SK-N-SH (cell line): ENCODE measurements around the gene MRPL44. TPM values are rescaled to one million over a fixed set of nuclear protein-coding genes. Genes with fewer than 3 reads are reported as not detected.

ENCODE experiments used
- CTCF ChIA-PET: fragments of 300-600, 350-600 bp; formaldehyde crosslinking; extraction: SDS; loops from one replicate; lab custom pipeline; 2021; lab: Yijun Ruan, JAX
- POLR2A ChIA-PET: fragments of 350-600 bp; sonication (Branson Sonifier 250); formaldehyde crosslinking; extraction: SDS; loops from one replicate; lab custom pipeline; 2020; ENCODE audit warnings: antibody characterized with exemption, inconsistent platforms; lab: Yijun Ruan, JAX
- DNase-seq: peaks from one replicate; pipeline ENCODE4 v3.0.0; 2012
- H2AFZ ChIP-seq: fragments of 200-600 bp; sonication (generic); 2 replicates; pipeline ENCODE4 v1.8.1; 2016; ENCODE audit warnings: antibody characterized with exemption, mild to moderate bottlenecking, low read depth
- H3F3A ChIP-seq: fragments of 200-600 bp; sonication (generic); replicated peaks from 2 replicates; pipeline ENCODE3; 2016; ENCODE audit warnings: antibody characterized with exemption, mild to moderate bottlenecking; ENCODE audit not compliant: insufficient read depth
- H3K27ac ChIP-seq, 2 experiments: fragments of 200-500 bp in 1 of 2; fragments of 200-600 bp in 1 of 2; sonication (Bioruptor generic) in 1 of 2; sonication (generic), shearing (Covaris generic) in 1 of 2; 2 replicates each; pipeline versions ENCODE4 v1.5.1 to v1.6.1; 2014 to 2016; ENCODE audit warnings: low read depth in 2 of 2, inconsistent platforms in 1 of 2, low read length in 1 of 2, mild to moderate bottlenecking in 1 of 2, mixed read lengths in 1 of 2
- H3K27me3 ChIP-seq: fragments of 200-600 bp; sonication (generic), shearing (Covaris generic); 2 replicates; pipeline ENCODE4 v1.6.1; 2016; ENCODE audit warnings: mixed run types; ENCODE audit not compliant: insufficient read depth
- H3K36me3 ChIP-seq, 2 experiments: fragments of 200-500 bp in 1 of 2; fragments of 200-600 bp in 1 of 2; sonication (Bioruptor generic) in 1 of 2; sonication (generic) in 1 of 2; replicated peaks in 1 of 2; 2 replicates each; pipeline versions ENCODE3 to v1.5.1; 2014 to 2016; ENCODE audit warnings: low read length in 1 of 2, mild to moderate bottlenecking in 1 of 2; ENCODE audit not compliant: insufficient read depth in 2 of 2, control insufficient read depth in 1 of 2
- H3K4me1 ChIP-seq, 2 experiments: fragments of 200-500 bp in 1 of 2; fragments of 200-600 bp in 1 of 2; sonication (Bioruptor generic) in 1 of 2; sonication (generic), shearing (Covaris generic) in 1 of 2; 2 replicates each; pipeline versions ENCODE4 v1.5.1 to v1.6.1; 2014 to 2016; ENCODE audit warnings: low read depth in 1 of 2, low read length in 1 of 2, mixed run types in 1 of 2; ENCODE audit not compliant: insufficient read depth in 2 of 2, control insufficient read depth in 1 of 2
- H3K4me2 ChIP-seq: fragments of 200-600 bp; sonication (generic), shearing (Covaris generic); 2 replicates; pipeline ENCODE4 v1.6.1; 2017; ENCODE audit warnings: mixed run types
- H3K4me3 ChIP-seq, 2 experiments: fragments of 200-500 bp in 1 of 2; fragments of 200-600 bp in 1 of 2; sonication (Bioruptor generic) in 1 of 2; sonication (generic), shearing (Covaris generic) in 1 of 2; 2 replicates each; pipeline versions ENCODE4 v1.5.1 to v1.8.1; 2014 to 2016; ENCODE audit warnings: low read depth in 2 of 2, inconsistent platforms in 1 of 2, low read length in 1 of 2, mild to moderate bottlenecking in 1 of 2, mixed read lengths in 1 of 2, moderate library complexity in 1 of 2
- H3K79me2 ChIP-seq: fragments of 200-600 bp; sonication (generic); 2 replicates; pipeline ENCODE4 v1.8.1; 2017; ENCODE audit warnings: mild to moderate bottlenecking; ENCODE audit not compliant: insufficient read depth
- H3K9ac ChIP-seq: fragments of 200-600 bp; sonication (generic); 2 replicates; pipeline ENCODE4 v1.6.1; 2017; ENCODE audit warnings: mixed run types
- H3K9me2 ChIP-seq: fragments of 200-600 bp; sonication (generic); 2 replicates; pipeline ENCODE4 v1.6.1; 2017; ENCODE audit warnings: mixed run types
- H3K9me3 ChIP-seq: fragments of 200-600 bp; sonication (generic); 2 replicates; pipeline ENCODE4 v1.6.1; 2017; ENCODE audit warnings: mixed run types, mild to moderate bottlenecking, moderate library complexity
- H4K20me1 ChIP-seq: fragments of 200-600 bp; sonication (generic); 2 replicates; pipeline ENCODE4 v1.6.1; 2017; ENCODE audit warnings: mild to moderate bottlenecking, mixed run types; ENCODE audit not compliant: insufficient read depth
- CTCF ChIP-seq: fragments of 200-600 bp; sonication (generic); IDR thresholded peaks from 2 replicates; pipeline ENCODE4 v1.6.1; 2017; ENCODE audit warnings: antibody characterized with exemption, mild to moderate bottlenecking, moderate library complexity
- EP300 ChIP-seq, 2 experiments: IDR thresholded peaks; 2 replicates each; pipeline versions ENCODE4 v1.4.0 to v1.6.1; 2012; ENCODE audit warnings: borderline replicate concordance in 1 of 2, low read depth in 1 of 2, low read length in 1 of 2
- FOSL2 ChIP-seq: IDR thresholded peaks from 2 replicates; pipeline ENCODE4 v1.4.0; 2012; ENCODE audit warnings: low read depth, mild to moderate bottlenecking, moderate library complexity, borderline replicate concordance
- FOXJ3 ChIP-seq: sonication (generic); formaldehyde crosslinking; IDR thresholded peaks from 2 replicates; pipeline ENCODE4 v1.5.1; 2020; ENCODE audit warnings: mild to moderate bottlenecking, missing genetic modification reagents
- MAX ChIP-seq: IDR thresholded peaks from 2 replicates; pipeline ENCODE4 v1.4.0; 2012; ENCODE audit warnings: low read depth
- MXI1 ChIP-seq: IDR thresholded peaks from 2 replicates; pipeline ENCODE4 v1.6.1; 2012; ENCODE audit warnings: mild to moderate bottlenecking, low read depth, low read length, improper control_type of control experiment
- PBX3 ChIP-seq: IDR thresholded peaks from 2 replicates; pipeline ENCODE4; 2012
- POLR2AphosphoS5 ChIP-seq: IDR thresholded peaks from 2 replicates; pipeline ENCODE4 v1.6.1; 2012; ENCODE audit warnings: low read depth, low read length
- RAD21 ChIP-seq: IDR thresholded peaks from 2 replicates; pipeline ENCODE4 v1.6.1; 2012; ENCODE audit warnings: mild to moderate bottlenecking, low read length
- REST ChIP-seq: IDR thresholded peaks from 2 replicates; pipeline ENCODE4 v1.6.1; 2012; ENCODE audit warnings: mild to moderate bottlenecking, low read depth, low read length, moderate library complexity
- RXRA ChIP-seq: IDR thresholded peaks from 2 replicates; pipeline ENCODE4 v1.4.0; 2012; ENCODE audit warnings: low read depth, mild to moderate bottlenecking, borderline replicate concordance
- SIN3A ChIP-seq: IDR thresholded peaks from 2 replicates; pipeline ENCODE4 v1.6.1; 2012; ENCODE audit warnings: low read depth, mild to moderate bottlenecking, low read length, moderate library complexity, borderline replicate concordance
- TCF12 ChIP-seq: IDR thresholded peaks from 2 replicates; pipeline ENCODE4 v1.4.0; 2012
- WGBS: methylation state at CpG from one replicate; pipeline ENCODE4 v1.1.6; 2017; ENCODE audit warnings: low lambda C conversion rate; 5-methylcytosine and 5-hydroxymethylcytosine counted together
- polyA plus RNA-seq, 3 experiments: library from polyadenylated mRNA; depleted of rRNA; stranded (reverse); fragments of >200 nt; gene quantifications; 2 replicates each; pipeline ENCODE4 v1.2.3, GENCODE V29; 2012

Gene MRPL44
- polyA plus RNA-seq, 1 of the 3 experiments (the other 2 are of a cell fraction), result 12.9 TPM

- CTCF ChIA-PET, result interaction anchor here (1.8 kb wide), 1 partner anchor 21 kb away, joined by 10 read pairs; no protein-coding TSS in a partner anchor
- Histone ChIP-seq H2AFZ (no peak overlapping the region), H3K4me2 (no peak overlapping the region), H3K79me2 (peaks cover 35% of the 10 kb centered on the region; the same call in 1 of the 2 replicates), H3K27me3 (no peaks in the 10 kb centered on the region), H3K36me3 (no peaks in the 10 kb centered on the region), H3F3A (no peaks in the 10 kb centered on the region), H3K4me3 (no peak overlapping the region), H3K9ac (no peak overlapping the region), H3K27ac (no peak overlapping the region), H4K20me1 (peaks cover 4% of the 10 kb centered on the region; the same call in 1 of the 2 replicates), H3K9me3 (no peaks in the 10 kb centered on the region), H3K4me1 (peaks cover 6 to 15% of the 10 kb centered on the region in 2 experiments; a peak in 2 of 4 replicates), H3K9me2 (no peaks in the 10 kb centered on the region)
- POLR2A ChIA-PET, result no interaction called here
- 96% methylated on average over 4 of the region's 4 CpGs for WGBS
- no peak for DNase-seq
- TF ChIP-seq FOXJ3 (no peak), MAX (no peak), RAD21 (no peak), FOSL2 (no peak), MXI1 (no peak), POLR2AphosphoS5 (no peak), PBX3 (no peak), TCF12 (no peak), RXRA (no peak), EP300 (IDR thresholded peaks at IDR 0.05; ENCODE audit: borderline replicate concordance in 1 of 2, low read depth in 1 of 2, low read length in 1 of 2) (no peak), CTCF (no peak), REST (no peak), SIN3A (no peak)
Measured at GRCh38 chr2:224014336-224014735, 57.1 kb downstream of the MRPL44 start.
